ENCODE results near the gene TXNRD2. TPM values are rescaled to one million over a fixed set of nuclear protein-coding genes. Genes with fewer than 3 reads are reported as not detected.

TXNRD2 gene
- total and polyA plus RNA-seq, 2 of the 4 experiments (the other 2 are of a cell fraction) = 15.6 to 25.7 TPM

- Histone ChIP-seq H3K9me3 (ENCODE audit: control insufficient read depth, insufficient read depth, low read length) (no peaks in the 10 kb centered on the region), H3K14ac (replicated peaks; ENCODE audit: low read depth, low read length) (no peak overlapping the region), H3K4me1 (ENCODE audit: control insufficient read depth, insufficient read depth, low read length) (no peaks in the 10 kb centered on the region), H4K20me1 (ENCODE audit: insufficient read depth, low read length) (no peaks in the 10 kb centered on the region), H3K79me1 (ENCODE audit: low read depth in 1 of 2, low read length in 2 of 2) (peaks cover 0 to 7% of the 10 kb centered on the region in 2 experiments; a peak in 1 of 4 replicates), H3K18ac (ENCODE audit: low read depth, low read length) (no peak overlapping the region), H4K5ac (ENCODE audit: low read depth, low read length) (no peak overlapping the region), H4K8ac (ENCODE audit: low read depth in 2 of 2, low read length in 2 of 2) (no peak overlapping the region), H3K36me3 (ENCODE audit: control insufficient read depth, insufficient read depth, low read length) (peaks cover 22% of the 10 kb centered on the region), H3K27me3 (ENCODE audit: control insufficient read depth, insufficient read depth, low read length) (no peaks in the 10 kb centered on the region), H2BK15ac (ENCODE audit: low read depth, low read length) (no peak overlapping the region), H2AK9ac (replicated peaks; ENCODE audit: low read depth, low read length, poor library complexity) (no peak overlapping the region), H2AFZ (replicated peaks; ENCODE audit: low read length, poor library complexity) (no peak overlapping the region), H3K4ac (ENCODE audit: low read depth, low read length) (no peak overlapping the region), H2AK5ac (ENCODE audit: low read depth, low read length) (no peak overlapping the region), H2BK20ac (ENCODE audit: low read depth, low read length) (no peak overlapping the region), H2BK120ac (ENCODE audit: low read depth, low read length) (no peak overlapping the region), H3K4me2 (ENCODE audit: low read depth, low read length) (no peak overlapping the region), H3K27ac (ENCODE audit: insufficient read depth, low read length) (no peak overlapping the region), H3K9me1 (ENCODE audit: insufficient read depth, low read length) (peaks cover 9% of the 10 kb centered on the region; the same call in 1 of the 2 replicates), H3K9ac (ENCODE audit: low read depth, low read length) (no peak overlapping the region), H3K4me3 (ENCODE audit: insufficient read depth, low read depth, low read length) (no peak overlapping the region), H2BK5ac (ENCODE audit: low read depth, low read length, poor library complexity, severe bottlenecking) (no peak overlapping the region), H3K23ac (ENCODE audit: low read depth, low read length) (no peak overlapping the region), H4K91ac (ENCODE audit: insufficient read depth, low read depth, low read length) (no peak overlapping the region), H3K56ac (ENCODE audit: extremely low read depth, insufficient read depth, low read length) (no peak overlapping the region)
- dilution Hi-C loops (cut with HindIII; ENCODE audit: low sequenced_read_pairs, unreplicated experiment) (no loop called here), intact Hi-C loops (cut with micrococcal nuclease) (no loop called here), in situ Hi-C loops (cut with MboI; ENCODE audit: low sequenced_read_pairs) (no loop called here)
- no peak for DNase-seq
- no peak for ATAC-seq (ENCODE audit: low read depth)
- ChIA-PET POLR2A (ENCODE audit: unreplicated experiment) (no interaction called here), CTCF (no interaction called here)
- no TSS peak for BruUV-seq (replicated peaks)
- 76% methylated on average over 3 of the region's 3 CpGs; no CpG with 5 or more reads in 1 of the 2 experiments for WGBS, 2 experiments (ENCODE audit: extremely low coverage in 2 of 2, insufficient read length in 1 of 2)
- no peak for TF ChIP-seq POLR2A (IDR thresholded peaks at IDR 0.05; ENCODE audit: low read depth, low read length)
- no peak for TF ChIP-seq MXI1 (IDR thresholded peaks at IDR 0.05; ENCODE audit: borderline replicate concordance, low read depth, low read length)
- TF ChIP-seq, protein P1, sequence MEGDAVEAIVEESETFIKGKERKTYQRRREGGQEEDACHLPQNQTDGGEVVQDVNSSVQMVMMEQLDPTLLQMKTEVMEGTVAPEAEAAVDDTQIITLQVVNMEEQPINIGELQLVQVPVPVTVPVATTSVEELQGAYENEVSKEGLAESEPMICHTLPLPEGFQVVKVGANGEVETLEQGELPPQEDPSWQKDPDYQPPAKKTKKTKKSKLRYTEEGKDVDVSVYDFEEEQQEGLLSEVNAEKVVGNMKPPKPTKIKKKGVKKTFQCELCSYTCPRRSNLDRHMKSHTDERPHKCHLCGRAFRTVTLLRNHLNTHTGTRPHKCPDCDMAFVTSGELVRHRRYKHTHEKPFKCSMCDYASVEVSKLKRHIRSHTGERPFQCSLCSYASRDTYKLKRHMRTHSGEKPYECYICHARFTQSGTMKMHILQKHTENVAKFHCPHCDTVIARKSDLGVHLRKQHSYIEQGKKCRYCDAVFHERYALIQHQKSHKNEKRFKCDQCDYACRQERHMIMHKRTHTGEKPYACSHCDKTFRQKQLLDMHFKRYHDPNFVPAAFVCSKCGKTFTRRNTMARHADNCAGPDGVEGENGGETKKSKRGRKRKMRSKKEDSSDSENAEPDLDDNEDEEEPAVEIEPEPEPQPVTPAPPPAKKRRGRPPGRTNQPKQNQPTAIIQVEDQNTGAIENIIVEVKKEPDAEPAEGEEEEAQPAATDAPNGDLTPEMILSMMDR (conservative IDR thresholded peaks at IDR 0.05; ENCODE audit: low read depth, low read length) = no peak
- TF ChIP-seq RCOR1 (IDR thresholded peaks at IDR 0.05; ENCODE audit: insufficient replicate concordance, low read length) = no peak
- TF ChIP-seq CEBPB (IDR thresholded peaks at IDR 0.05; ENCODE audit: low read depth, low read length) = no peak
- no peak for TF ChIP-seq ELK1 (IDR thresholded peaks at IDR 0.05; ENCODE audit: borderline replicate concordance, low read depth, low read length)
- TF ChIP-seq, protein P2, sequence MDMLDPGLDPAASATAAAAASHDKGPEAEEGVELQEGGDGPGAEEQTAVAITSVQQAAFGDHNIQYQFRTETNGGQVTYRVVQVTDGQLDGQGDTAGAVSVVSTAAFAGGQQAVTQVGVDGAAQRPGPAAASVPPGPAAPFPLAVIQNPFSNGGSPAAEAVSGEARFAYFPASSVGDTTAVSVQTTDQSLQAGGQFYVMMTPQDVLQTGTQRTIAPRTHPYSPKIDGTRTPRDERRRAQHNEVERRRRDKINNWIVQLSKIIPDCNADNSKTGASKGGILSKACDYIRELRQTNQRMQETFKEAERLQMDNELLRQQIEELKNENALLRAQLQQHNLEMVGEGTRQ (IDR thresholded peaks at IDR 0.05; ENCODE audit: low read depth, low read length) = no peak
- TF ChIP-seq NFE2L2 (IDR thresholded peaks at IDR 0.05; ENCODE audit: low read depth, low read length) = no peak
Observed at GRCh38 chr22:19921544-19922081, 20.0 kb downstream of the TXNRD2 start.

Measured in IMR-90 (cell line).